Activated CD4-positive, alpha-beta T cell treated with anti-CD3 and anti-CD28 coated beads, Interleukin-2, amount 50 U/mL, for 4 hours (primary cell): ENCODE results near the gene CDKN2D.
"Not testable (repeated sequence)": the region's sequence is repeated elsewhere in the genome, so short reads cannot be mapped to it uniquely, and the experiment has no call there.

Experiments used
- DNase-seq, 2 experiments: peaks; one replicate each; pipeline ENCODE4 v3.0.0-alpha.2; 2020

The CDKN2D gene

DNA sequence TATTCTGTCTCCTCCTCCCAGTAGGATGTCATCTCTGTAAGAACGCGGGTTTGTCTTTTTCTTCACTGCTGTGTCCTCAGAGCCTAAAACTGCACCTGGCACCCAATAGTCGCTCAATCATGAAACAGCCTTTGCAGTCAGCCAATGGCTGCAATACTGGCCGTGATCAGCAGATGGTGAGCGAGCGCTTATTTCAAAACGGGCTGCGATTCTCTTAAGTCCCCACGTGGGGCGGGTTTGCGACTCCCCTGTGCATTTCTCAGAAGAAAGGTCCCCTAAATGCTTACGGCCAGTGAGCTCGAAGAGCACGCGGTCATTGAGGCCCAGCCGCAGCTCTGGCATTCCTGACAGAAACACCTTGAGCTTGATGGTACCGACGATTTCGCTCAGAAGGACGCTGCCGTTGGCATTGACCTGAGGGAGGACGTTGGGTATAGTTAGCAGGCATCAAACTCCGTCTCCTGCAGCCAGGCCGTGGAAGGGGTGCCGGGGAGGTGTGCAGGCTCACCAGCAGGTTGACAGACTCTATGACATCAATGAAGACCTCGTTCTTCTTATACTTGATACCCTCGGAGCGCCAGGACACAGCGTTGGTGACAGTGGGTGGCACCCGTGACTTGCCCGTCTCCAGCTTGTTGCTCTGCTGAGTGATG, 12.3 kb upstream of the CDKN2D start:
- DNase-seq: peak; percentile 89 to 93

DNA sequence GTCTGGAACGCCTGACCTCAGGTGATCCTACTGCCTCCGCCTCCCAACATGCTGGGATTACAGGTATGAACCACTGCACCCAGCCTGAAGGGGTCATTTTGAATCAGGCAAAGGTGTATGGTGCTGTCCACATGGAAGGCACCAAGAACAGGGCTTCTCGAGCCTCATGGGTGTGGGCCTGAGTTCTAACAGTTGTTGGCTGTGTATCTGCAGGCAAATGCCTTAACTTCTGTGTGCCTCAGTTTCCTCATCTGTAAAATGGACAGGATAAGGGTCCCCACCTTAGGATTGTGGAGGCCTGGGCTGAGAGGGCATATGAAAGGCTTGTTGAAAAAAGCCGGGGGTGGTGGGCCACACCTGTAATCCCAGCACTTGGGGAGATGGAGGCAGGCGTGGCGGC, 9.2 kb upstream of the CDKN2D start:
- no peak for DNase-seq

DNA sequence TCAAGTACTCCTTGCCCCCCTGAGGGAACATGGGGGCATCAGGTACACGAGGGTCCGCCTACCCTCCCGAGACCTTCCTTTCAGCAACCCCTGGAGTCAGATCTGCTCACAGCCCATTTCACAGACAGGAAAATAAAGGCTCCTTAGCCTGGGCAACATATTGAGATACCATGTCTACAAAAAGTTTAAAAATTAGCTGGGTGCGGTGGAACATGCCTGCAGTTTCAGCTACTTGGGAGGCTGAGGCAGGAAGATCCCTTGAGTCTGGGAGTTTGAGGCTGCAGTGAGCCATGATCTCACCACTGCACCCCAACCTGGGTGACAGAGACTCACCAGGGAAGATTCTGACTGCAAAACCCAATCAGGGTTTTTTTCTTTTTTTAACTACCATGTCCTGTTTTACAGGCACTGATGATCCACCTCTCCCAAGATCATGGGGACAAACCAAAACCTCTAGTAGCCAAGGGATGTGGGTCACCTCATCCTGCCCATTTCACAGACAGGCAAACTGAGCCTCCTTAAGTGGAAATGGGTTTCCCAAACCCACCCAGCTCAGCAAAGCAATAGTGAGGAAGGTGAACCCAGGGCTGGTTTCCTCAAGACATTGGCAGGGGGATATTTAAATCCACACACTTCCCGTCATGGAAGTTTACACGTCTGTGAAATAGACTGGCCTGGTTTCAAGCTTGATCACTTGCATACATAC, 6.4 kb upstream of the CDKN2D start:
- no peak for DNase-seq

DNA sequence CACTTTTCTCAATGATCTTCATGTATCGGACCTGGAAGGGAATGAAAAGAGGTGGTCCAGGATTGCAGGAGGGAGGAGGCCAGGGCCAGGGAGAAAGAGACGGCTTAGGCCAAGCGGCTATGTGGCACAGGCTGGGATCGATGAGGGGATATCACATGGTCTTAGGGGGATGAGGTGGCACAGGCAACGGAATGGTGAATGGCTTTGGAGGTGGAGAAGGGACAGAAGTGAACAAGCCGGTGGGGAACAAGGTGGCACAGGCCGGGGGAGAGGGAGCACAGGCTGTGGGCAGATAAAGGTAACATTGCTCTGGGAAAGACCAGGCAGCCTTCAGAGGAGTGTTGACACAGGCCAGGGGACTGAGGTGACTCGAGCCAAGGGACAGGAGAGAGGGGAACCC, 5.7 kb upstream of the CDKN2D start:
- DNase-seq: no peak

DNA sequence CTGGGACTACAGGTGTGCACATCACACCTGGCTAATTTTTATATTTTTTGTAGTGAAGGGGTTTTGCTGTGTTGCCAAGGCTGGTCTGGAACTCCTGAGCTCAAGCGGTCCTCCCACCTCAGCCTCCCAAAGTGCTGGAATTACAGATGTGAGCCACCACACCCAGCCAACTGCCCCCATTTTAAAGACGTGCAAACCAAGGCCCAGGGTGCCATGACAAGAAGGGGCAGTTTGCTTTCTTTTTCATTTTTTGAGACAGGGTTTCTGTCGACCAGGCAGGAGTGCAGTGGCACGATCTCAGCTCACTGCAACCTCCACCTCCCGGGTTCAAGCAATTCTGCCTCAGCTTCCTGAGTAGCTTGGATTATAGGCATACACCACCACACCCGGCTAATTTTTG, 5.0 kb upstream of the CDKN2D start:
- DNase-seq: not testable (repeated sequence)

DNA sequence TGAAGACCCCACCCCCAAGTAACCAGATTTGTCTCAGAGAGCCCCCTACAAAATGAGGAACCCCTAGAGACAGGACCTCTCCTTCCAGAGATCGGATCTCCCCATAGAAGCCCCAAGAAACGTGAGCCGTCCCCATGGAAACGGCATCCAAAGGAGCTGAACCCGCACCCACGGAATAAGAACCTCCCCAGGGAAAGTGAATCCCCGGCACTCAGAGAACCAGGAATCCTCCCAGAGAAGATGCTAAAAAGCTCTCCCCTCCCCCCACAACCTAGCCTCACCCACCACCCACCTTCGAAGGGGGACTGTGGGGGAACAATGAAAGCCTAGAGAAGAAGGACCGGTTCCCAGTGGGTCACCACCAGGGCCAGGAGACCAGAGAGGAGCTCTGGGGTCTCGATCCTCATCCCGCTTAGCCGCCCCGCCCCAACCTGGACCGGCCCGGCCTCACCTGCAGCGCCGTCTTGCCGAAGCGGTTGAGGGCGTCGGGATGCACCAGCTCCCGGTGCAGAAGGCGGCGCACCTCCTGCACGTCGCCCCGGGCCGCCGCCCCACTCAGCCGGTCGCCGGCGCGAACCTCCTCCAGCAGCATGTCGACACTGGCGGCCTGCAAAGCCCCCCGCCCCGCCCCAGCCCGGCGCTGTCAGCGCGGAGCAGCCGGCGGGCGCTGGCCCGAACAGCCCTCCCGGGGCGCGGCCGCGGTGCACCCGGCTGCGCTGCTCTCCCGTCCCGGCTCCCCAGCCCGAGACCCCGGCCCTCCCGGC, 535 bp downstream of the CDKN2D start:
- peak; percentile 39 to 46 for DNase-seq

DNA sequence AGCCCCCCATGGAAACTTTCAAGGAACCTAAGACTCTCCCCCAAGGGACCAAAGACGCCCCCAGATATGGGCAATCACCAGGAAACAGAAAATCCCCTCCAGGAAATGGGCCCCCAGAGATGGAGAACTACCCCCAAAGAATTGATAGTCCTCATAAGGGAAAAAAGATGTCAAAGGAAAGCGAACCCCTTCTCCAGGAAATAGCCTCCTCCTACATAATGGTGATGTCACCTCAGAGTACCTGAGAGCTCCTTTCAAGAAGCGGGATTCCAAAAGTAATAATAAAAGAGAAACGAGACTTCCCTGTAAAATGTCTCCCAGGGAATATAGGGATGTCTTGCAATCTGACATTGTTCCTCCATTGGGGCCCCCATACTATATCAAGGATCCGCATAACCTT, 1.1 kb downstream of the CDKN2D start:
- no peak for DNase-seq

DNA sequence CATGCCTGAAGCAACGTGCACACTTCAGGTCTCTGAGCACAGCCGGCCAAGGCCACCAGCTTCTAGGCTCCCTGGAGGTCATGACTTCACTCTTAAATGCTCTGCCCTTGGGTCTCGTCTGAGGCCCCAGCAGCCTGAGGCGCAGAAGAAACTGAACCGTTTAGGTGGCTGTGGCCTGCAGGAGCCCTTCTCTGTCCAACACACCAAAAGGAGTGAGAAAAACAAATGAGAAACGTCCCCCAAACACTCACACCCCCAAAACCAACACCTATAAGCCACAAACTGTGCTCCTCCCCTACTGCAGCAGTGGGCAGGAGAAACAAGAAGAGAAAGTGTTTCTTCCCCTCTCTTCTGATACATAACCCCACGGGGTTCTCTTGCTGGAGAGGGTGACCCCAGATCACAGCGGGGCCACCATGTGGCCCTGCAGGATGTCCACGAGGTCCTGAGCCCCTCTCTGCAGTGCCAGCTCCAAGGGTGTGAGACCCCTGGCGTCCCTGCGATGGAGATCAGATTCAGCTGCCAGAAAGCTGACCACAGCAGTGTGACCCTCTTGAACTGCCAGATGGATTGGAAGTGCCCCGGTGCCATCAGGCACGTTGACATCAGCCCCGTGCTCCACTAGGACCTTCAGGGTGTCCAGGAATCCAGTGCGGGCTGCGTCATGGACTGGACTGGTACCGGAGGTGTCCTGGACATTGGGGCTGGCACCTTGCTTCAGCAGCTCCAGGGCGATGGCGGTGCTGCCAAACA, 1.9 kb downstream of the CDKN2D start:
- DNase-seq: peak in 1 of 2 experiments; percentile 12

DNA sequence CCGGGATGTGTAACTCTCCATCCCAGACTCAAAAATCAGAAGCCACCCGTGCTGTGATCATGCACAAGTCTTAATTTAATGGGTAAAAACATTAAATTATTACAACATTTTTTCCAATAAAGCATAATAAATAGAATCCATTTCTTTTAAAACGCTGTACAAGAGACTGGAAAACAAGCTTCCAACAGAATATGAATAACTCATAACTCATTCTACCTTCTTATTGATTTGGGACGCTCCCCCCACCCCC, 2.4 kb downstream of the CDKN2D start:
- DNase-seq: no peak

DNA sequence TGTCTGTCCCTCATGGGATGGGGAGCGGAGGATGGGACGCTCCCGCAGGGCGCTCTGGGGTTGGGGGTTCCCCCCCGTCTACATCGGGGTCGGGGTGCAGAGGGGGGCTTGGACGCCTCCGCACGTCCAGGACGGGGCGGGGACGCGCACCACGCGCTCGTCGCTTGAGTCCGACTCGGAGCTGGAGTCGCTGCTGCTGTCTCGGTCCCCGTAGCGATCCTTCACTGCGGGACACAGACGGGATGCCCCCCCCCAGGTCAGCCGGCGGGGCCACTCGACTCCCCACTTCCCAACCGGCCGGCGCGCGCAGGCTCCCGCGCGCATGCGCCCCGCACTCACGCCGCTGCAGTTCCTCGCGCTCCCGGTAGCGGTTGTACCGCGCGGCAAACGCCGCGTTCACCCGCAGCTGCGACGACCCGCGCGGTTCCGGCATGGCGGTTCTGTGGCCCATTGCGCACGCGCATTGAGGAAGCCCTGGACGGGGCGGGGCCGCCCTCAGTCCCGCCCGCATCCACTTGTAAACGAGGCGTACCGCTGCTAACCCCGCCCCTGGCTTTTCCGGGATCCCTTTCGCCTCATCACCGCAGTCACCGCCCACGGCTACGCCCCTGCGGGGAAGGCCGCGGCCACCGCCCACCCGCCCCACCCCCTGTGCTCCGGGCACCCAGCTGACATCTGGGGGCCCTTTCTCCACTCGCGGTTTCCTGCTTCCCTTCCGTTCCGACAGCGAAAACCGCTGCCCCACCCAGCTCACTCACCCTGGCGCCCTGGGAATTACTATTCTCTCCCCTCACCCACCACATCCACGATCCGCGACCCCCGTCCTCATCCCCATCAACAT, 3.0 kb downstream of the CDKN2D start, which contains the start of gene KRI1:
Gene KRI1, minus strand, starts transcription at position 444 of the 841 bp plus-strand sequence. Its CDS starts 11 bp downstream, at position 433.
- peak; percentile 96 to 97 for DNase-seq

DNA sequence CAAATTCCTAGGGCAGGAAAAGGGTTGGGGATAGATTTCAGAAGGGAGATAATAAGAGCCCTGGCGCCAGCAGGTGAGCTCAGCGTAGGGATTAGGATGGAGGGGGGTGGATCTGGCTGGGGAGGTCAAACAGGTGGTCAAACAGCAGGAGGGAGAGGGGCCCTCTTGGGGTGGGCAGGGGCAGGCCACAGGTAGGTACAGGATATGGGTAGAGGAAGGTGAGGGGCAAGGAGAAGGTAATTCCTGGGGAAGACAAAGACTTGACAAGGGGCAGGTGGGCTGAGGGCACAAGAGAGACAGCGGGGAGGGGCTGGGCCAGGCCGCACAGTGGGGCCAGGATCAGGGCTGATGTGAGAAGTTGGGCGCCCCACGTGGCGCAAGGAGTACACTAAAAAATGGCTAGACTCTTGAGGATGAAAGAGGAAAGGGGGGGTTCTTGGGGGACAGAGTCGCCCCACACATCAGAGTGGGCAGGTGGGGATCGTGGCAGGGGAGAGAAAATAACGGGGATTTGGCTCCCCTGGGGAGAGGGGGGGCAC, 3.7 kb downstream of the CDKN2D start:
- peak; percentile 44 to 49 for DNase-seq

DNA sequence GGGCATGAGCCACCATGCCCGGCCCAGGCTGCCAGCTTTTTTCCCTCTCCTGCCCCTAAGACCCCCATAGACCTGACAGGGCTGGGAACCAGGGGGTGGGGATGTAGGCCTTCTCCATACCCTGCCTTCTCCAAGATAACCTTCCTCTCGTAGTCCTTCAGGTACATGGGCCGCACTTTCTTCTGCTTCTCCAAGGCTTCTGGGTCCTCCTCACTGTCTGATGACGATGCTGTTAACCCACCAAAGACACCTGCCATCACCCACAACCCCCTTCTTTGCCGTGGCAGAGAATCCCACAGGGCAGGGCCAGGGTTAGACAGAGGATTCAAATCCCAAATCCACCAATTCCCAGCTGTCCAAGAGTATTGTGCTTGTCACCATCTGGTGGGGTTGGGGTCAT, 6.2 kb downstream of the CDKN2D start:
- no peak for DNase-seq

DNA sequence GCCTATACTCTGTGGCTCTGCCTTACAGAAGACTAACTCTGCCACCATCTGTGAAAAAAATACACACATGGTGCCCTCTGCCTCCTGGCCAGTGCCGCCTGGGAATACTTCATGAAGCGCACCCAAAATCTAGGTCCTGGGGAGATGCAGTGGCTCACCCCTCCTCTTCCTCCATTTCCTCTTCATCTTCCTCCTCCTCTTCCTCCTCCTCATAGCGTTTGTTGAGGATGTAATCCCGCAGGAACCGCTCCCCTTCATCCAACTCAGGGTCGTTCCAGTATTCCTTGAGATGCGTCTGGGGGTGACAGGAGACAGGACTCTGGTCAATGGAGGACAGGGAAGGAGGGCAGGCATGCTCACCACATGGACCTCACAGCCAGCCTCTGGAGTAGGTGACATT, 8.6 kb downstream of the CDKN2D start:
- DNase-seq: no peak

DNA sequence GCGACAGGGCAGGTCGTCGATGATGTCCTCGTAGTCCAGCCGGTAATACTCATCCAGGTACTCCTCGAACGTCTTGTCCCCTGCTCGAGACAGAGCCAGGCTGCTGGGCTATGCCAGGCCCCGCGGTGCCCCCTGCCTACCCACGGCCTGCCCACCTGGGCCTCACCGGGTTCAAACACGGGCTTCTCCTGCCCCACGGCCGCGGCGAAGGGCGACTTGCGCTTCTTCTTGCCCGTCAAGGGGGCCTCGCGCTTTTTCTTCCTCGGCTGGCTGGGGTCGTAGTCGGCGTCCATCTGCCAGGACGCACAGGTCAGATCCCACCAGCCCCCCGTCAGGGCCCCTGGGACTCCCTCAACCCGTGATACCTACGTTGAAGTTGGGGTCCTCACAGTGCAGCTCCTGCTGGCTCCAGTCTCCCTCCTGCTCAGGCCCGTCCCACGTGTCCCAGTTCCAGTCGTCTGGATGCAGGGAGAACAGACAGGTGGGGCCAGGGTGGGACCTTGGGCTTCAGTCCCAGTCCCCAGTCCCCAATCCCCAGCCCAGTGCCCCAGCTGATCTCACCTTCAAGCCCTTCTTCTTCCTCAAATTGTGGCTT, 11.1 kb downstream of the CDKN2D start:
- DNase-seq: no peak

DNA sequence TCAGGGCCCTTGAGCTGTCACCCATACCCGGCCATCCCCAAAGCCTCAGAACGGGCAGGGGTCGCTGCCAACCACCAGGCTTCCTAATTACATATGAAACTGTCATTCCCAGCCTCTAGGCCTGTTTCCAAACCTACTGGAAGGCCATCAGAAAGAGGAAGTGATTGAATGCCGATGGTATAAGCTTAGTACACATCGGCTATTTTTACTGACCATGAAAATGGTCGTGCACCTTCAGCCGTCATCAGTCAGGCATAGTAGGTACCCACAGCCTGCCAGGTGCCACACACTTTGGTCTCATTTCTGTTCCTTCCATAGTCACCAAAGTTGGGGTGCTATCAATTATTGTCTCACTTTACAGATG, 13.2 kb downstream of the CDKN2D start:
- DNase-seq: no peak

DNA sequence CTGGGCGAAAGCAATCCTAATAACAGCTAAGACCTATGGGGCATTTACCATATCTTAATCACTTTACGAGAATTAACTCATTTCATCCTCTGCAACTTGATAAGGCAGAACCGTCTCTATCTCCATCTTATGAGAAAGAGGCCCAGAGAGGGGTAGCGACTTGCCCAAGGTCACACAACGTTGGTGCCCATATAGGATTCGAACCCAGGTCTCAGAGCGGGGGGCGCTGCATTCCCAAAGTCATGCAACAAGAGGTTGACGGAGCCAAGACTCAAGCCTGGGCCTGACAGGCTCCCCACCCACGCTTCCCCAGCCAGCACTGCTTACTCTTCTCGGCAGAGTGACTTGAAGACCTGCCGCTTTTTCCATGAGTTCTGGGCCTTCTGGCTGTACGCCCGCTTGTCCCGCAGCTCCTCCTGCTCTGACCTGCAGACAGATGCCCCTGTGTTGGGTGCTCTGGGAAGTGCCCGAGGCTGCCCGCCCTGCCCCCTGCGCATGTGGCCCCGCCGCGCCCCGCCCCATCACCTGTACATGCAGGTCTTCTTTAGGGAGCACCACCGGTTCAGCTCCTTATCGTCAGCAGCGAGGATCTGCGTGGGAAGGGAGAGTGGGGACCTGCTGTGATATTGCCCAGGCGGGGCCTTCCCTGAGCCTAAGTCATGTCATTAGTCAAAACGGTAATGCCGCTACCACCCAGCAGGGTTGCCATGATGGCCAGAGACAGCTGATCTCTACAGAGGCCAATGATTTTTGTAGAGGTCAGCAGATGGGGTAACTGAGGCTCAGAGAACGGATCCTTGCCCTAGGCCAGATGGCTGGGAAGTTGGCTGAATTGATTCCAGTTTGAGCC, 13.8 kb downstream of the CDKN2D start:
- no peak for DNase-seq

DNA sequence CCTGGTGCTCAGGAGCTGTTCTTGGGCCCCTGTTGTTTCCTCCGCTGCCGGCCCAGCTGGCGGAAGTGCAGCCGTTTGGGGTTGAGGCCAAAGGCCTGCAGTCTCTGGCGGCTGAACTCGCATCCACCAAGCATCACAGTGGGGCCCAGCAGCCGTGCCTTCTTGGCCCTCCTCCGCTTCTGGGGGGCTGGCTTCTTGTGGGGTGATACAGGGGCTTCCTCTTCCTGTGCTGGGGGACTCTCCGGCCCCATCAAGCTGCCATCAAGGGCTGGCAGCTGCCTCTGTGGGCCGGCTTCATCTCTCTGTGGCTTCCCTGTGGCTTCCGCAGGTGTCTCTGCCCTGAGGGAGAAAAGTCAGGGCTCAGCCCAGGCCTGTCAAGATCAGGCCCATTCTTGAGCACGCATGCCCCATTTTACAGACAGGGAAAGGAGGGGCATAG, 14.8 kb downstream of the CDKN2D start:
- DNase-seq: no peak

DNA sequence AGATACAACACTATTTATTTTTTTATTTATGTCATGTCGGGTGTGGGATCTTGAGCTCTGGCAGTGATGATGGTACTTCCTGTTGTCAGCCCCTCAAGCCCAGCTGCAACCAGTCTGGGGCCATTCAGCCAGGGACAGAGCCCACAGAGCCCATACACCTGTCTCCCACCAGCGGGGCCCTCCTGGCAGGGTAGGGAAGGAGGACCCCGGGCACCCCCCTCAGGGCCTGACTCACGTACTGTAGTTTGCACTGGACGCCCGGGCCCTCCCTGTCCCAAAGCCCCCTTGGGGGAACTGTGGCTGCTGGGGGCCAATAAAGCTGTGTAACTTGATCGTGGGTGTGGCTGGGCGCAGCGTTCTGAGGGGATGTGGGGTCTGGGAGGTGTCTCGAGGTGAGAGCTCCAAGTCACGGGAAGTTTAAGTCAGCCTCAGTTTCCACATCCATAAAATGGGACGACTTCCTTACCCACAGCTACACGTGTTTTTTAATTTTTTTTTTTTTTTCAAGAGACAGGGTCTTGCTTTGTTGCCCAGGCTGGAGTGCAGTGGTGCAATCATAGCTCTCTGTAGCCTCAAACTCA, 15.6 kb downstream of the CDKN2D start:
- DNase-seq: no peak

DNA sequence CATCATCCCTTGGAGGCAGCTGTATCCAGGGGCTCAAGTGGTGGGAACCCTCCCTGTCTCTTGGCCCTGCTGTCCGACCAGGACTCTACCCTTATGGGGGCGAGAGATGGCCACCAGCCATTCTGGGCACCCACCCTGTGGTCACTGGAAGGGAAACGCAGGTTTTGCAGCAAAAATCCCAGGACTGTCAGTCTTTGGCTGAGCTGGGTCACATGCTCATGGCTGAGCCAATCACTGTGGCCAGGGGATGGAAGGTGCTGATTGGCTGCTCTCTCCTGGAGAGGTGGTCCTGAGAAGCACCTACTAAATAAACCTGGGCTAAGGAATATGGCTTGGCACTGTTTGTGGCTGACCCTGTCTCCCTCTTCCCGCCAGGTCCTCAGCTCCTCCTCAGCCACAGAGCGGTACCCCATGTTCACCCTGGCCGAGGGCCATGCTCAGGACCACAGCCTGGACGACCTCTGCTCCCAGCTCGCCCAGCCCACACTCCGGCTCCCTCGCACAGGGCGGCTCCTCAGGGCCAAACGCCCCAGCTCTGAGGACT, 16.2 kb downstream of the CDKN2D start:
- no peak for DNase-seq

DNA sequence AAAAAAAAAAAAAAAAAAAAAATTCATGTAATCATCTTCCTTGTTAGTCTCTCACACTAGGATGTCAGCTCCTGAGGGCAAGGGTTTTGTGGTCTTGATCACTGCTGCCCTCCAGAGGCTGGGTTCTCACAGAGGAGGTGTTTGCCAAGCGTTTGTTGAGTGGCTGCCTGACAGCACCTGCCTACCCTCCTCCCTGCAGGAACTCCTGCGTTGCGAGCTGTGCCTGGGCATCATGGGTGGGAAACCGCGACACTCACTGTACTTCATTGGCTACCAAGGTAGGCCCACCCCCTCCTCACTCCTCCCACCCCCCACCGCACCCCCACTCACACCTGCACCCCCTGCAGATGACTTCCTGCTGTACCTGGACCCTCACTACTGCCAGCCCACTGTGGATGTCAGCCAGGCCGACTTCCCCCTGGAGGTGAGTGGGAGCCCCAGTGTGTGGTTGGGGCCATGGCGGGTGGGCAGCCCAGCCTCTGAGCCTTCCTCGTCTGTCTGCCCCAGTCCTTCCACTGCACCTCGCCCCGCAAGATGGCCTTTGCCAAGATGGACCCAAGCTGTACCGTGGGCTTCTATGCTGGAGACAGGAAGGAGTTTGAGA, 17.0 kb downstream of the CDKN2D start:
- no peak for DNase-seq
